Dendritic cell treated with granulocyte-macrophage colony-stimulating factor and Interleukin-4, amounts not matched to agents 40 ng/mL and 50 ng/mL, for 4 days (primary cell): ENCODE data around the gene TUBB.

ENCODE experiments used
- H3K27ac Mint-ChIP-seq: one replicate; pipeline ENCODE4 v1.8.0; 2022; ENCODE audit warnings: mild to moderate bottlenecking, mixed read lengths
- H3K27me3 Mint-ChIP-seq: one replicate; pipeline ENCODE4 v1.8.0; 2022; ENCODE audit warnings: mild to moderate bottlenecking, mixed read lengths
- H3K36me3 Mint-ChIP-seq: one replicate; pipeline ENCODE4 v1.8.0; 2022; ENCODE audit warnings: low read depth, mixed read lengths
- H3K4me1 Mint-ChIP-seq: one replicate; pipeline ENCODE4 v1.8.0; 2022; ENCODE audit warnings: low read depth, mixed read lengths
- H3K4me3 Mint-ChIP-seq: one replicate; pipeline ENCODE4 v1.8.0; 2022; ENCODE audit warnings: mild to moderate bottlenecking, moderate library complexity, mixed read lengths
- H3K9me3 Mint-ChIP-seq: one replicate; pipeline ENCODE4 v1.8.0; 2022; ENCODE audit warnings: mixed read lengths
- intact Hi-C: fragments of 100-400 bp; cut with micrococcal nuclease; formaldehyde crosslinking; loops from one replicate; pipeline ENCODE4 v1.15.0; 2022

The TUBB gene

GRCh38 chr6:30684386-30685156 is 35.6 kb upstream of the TUBB start:
- Mint-ChIP-seq H3K9me3 (no peaks in the 10 kb centered on the region), H3K4me3 (peak overlapping the region; percentile 93), H3K36me3 (peaks cover 98% of the 10 kb centered on the region), H3K27ac (peak overlapping the region; percentile 91), H3K4me1 (peaks cover 65% of the 10 kb centered on the region), H3K27me3 (no peaks in the 10 kb centered on the region)
- intact Hi-C loops = no loop called here

DNA sequence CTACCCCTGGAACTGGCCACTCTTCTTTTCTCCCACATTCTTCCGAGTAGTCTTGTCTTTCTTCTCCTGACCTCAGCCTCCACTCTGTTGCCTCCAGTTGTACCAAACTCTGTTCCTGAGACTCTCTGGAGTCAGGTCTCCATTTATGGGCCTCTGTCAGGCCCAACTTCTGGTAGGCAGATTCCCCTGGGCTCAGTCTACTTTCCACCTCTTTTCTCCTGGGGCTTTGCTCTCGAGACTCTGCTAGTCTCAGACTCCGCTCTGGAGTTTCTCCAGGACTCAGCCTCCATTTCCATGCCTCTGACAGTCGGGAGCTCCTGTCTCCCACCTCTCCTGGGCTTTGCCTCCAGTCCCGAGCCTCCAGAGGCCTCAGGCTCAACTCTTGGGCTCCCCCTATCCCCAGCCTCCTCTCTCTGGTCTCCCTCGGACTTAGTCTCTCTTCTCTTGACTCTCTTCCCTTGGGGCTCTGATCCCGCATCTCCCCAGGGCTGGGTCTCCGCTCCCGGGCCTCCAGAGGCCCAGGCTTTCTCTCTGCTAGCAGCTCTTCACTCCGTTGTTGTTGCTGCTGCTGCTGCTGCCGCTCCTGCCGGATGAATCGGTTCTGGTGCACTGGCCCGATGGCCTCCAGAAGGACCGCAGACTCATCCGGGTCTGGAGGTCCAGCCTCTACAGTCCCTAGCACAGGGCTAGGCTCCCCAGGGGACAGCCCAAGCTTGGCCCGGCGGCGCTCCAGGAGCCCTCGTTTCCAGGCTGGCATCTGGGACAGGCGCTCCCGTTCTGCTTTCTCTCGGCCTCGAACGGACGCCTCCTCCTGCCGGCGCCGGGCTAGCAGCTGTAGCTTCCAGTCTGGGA is 34.8 kb upstream of the TUBB start:
- Mint-ChIP-seq H3K36me3 (peaks cover 93% of the 10 kb centered on the region), H3K9me3 (no peaks in the 10 kb centered on the region), H3K27me3 (no peaks in the 10 kb centered on the region), H3K4me3 (peak overlapping the region; percentile 93), H3K27ac (peak overlapping the region; percentile 91), H3K4me1 (peaks cover 65% of the 10 kb centered on the region)
- intact Hi-C loops = no loop called here

GRCh38 chr6:30686009-30686907 is 33.9 kb upstream of the TUBB start, which contains the start of gene PPP1R18:
Gene PPP1R18, minus strand, starts transcription at chr6:30686645. Its CDS starts 627 bp downstream, at chr6:30686018.
- peak within 1 kb of the TSS; percentile 93 for H3K4me3 Mint-ChIP-seq
- H3K4me1 Mint-ChIP-seq = peaks cover 59% of the 10 kb centered on the region
- H3K36me3 Mint-ChIP-seq = peaks cover 88% of the 10 kb centered on the region
- H3K9me3 Mint-ChIP-seq = no peaks in the 10 kb centered on the region
- peak within 1 kb of the TSS; percentile 91 for H3K27ac Mint-ChIP-seq
- intact Hi-C loops = no loop called here
- H3K27me3 Mint-ChIP-seq = no peaks in the 10 kb centered on the region

- H3K27ac Mint-ChIP-seq = peak overlapping the region; percentile 91
- peaks cover 56% of the 10 kb centered on the region for H3K4me1 Mint-ChIP-seq
- peak overlapping the region; percentile 93 for H3K4me3 Mint-ChIP-seq
- peaks cover 80% of the 10 kb centered on the region for H3K36me3 Mint-ChIP-seq
- H3K27me3 Mint-ChIP-seq = no peaks in the 10 kb centered on the region
- intact Hi-C loops = loop anchor here (1.0 kb wide), 1 partner anchor 30 kb away; the partner anchor contains the start of gene MDC1
- H3K9me3 Mint-ChIP-seq = no peaks in the 10 kb centered on the region
Measured at GRCh38 chr6:30686908-30687658, 33.1 kb upstream of the TUBB start.

GRCh38 chr6:30687659-30688431 is 32.3 kb upstream of the TUBB start:
- Mint-ChIP-seq H3K27me3 (no peaks in the 10 kb centered on the region), H3K4me1 (peaks cover 49% of the 10 kb centered on the region), H3K9me3 (no peaks in the 10 kb centered on the region), H3K27ac (peak overlapping the region; percentile 91), H3K36me3 (peaks cover 72% of the 10 kb centered on the region), H3K4me3 (peak overlapping the region; percentile 93)
- intact Hi-C loops = loop anchor here (1.0 kb wide), 1 partner anchor 29 kb away; the partner anchor contains the start of gene MDC1

GRCh38 chr6:30688569-30688968 is 31.6 kb upstream of the TUBB start:
- peaks cover 65% of the 10 kb centered on the region for H3K36me3 Mint-ChIP-seq
- peak overlapping the region; percentile 93 for H3K4me3 Mint-ChIP-seq
- H3K27me3 Mint-ChIP-seq = no peaks in the 10 kb centered on the region
- H3K27ac Mint-ChIP-seq = peak overlapping the region; percentile 91
- intact Hi-C loops = no loop called here
- H3K9me3 Mint-ChIP-seq = no peaks in the 10 kb centered on the region
- H3K4me1 Mint-ChIP-seq = peaks cover 48% of the 10 kb centered on the region

GRCh38 chr6:30689022-30689865 is 30.9 kb upstream of the TUBB start:
- intact Hi-C loops = no loop called here
- no peaks in the 10 kb centered on the region for H3K27me3 Mint-ChIP-seq
- H3K36me3 Mint-ChIP-seq = peaks cover 58% of the 10 kb centered on the region
- H3K27ac Mint-ChIP-seq = peak overlapping the region; percentile 91
- peak overlapping the region; percentile 93 for H3K4me3 Mint-ChIP-seq
- no peaks in the 10 kb centered on the region for H3K9me3 Mint-ChIP-seq
- peaks cover 48% of the 10 kb centered on the region for H3K4me1 Mint-ChIP-seq

DNA sequence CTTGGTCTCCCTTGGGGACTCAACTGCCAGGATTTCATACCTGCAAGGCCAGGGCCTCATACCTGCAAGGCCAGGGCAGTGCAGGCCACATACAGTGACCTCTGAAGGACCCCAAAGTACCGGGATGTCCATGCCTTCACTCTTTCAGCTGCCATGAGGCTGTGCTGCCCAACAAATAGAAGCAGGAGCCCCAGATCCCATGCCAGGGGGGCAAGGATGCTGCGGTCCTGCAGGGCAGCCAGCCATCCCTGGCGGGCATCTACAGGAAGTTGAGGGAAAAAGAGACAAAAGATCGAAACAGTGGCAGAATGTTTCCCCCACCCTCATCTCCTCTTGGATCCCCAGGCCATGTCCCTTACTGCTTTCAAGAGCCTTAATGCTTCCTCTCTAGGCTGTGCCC is 30.2 kb upstream of the TUBB start:
- H3K9me3 Mint-ChIP-seq = no peaks in the 10 kb centered on the region
- no peaks in the 10 kb centered on the region for H3K27me3 Mint-ChIP-seq
- H3K4me1 Mint-ChIP-seq = peaks cover 45% of the 10 kb centered on the region
- H3K27ac Mint-ChIP-seq = peak overlapping the region; percentile 91
- intact Hi-C loops = no loop called here
- peak overlapping the region; percentile 93 for H3K4me3 Mint-ChIP-seq
- peaks cover 51% of the 10 kb centered on the region for H3K36me3 Mint-ChIP-seq

DNA sequence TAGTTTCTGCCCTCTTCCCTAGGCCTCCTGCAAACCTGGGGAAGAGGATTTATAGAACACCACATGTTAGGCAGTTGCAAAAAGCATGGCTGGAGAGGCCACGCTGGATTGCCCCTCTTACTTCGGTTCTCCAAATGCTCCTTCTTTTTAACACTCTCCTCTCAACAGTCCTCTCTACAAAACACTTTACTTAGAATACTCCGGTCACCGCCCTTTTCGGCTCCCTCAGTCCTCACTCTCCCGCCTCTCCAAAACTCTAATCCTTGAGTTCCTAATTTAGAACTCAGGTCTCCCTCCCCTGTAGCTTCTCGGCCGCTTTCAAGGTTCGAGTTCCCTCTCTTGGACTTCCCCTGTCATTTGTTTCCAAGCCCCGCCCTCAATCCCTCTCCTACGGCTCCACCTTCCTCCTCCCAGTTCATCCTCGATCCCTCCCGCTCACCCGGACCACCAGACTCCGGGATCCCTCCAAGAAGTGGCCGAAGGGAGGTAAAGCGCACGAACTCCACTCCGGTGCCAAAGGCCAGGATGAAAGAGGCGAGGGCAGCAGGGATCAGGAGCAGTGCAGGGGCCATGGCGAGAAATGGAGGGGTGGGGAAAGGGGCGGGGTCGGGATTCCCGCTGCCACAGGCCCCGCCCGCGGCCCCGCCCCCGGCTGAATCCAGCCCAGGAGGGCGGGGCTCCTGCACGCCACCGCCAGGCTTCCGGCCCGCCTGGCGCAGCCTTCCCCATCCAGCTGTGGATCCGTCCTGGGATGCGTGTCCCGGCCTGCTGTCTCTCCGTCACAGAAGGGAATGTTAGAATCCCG is 29.5 kb upstream of the TUBB start, which contains the start of gene NRM:
TSS of gene NRM (minus strand) at position 582 of the 805 bp plus-strand sequence. CDS start at position 572, 10 bp downstream.
- peak within 1 kb of the TSS; percentile 91 for H3K27ac Mint-ChIP-seq
- peaks cover 39% of the 10 kb centered on the region for H3K4me1 Mint-ChIP-seq
- H3K27me3 Mint-ChIP-seq = no peaks in the 10 kb centered on the region
- no peaks in the 10 kb centered on the region for H3K9me3 Mint-ChIP-seq
- intact Hi-C loops = no loop called here
- H3K4me3 Mint-ChIP-seq = peak within 1 kb of the TSS; percentile 93
- peaks cover 44% of the 10 kb centered on the region for H3K36me3 Mint-ChIP-seq

GRCh38 chr6:30691208-30691847 is 28.8 kb upstream of the TUBB start:
- H3K27ac Mint-ChIP-seq = peak overlapping the region; percentile 91
- H3K36me3 Mint-ChIP-seq = peaks cover 37% of the 10 kb centered on the region
- H3K4me3 Mint-ChIP-seq = peak overlapping the region; percentile 93
- intact Hi-C loops = no loop called here
- H3K27me3 Mint-ChIP-seq = no peaks in the 10 kb centered on the region
- H3K4me1 Mint-ChIP-seq = peaks cover 38% of the 10 kb centered on the region
- H3K9me3 Mint-ChIP-seq = no peaks in the 10 kb centered on the region

GRCh38 chr6:30696432-30696831 is 23.7 kb upstream of the TUBB start:
- Mint-ChIP-seq H3K36me3 (no peaks in the 10 kb centered on the region), H3K4me1 (peaks cover 19% of the 10 kb centered on the region), H3K27ac (no peak overlapping the region), H3K9me3 (no peaks in the 10 kb centered on the region), H3K4me3 (no peak overlapping the region), H3K27me3 (no peaks in the 10 kb centered on the region)
- intact Hi-C loops = no loop called here
